Endothelial cell (in vitro differentiated cells): ENCODE measurements around the gene LRIG1. TPM values are rescaled to one million over a fixed set of nuclear protein-coding genes. Genes with fewer than 3 reads are reported as not detected.
A peak's percentile ranks its signal among the peaks of the same experiment; 100 is the strongest.

Experiments
- DNase-seq: peaks from one replicate; pipeline ENCODE4 v3.0.0; 2021; ENCODE audit warnings: low spot score
- H3K27ac Mint-ChIP-seq: one replicate; pipeline ENCODE4 v1.8.0; 2021; ENCODE audit warnings: mixed read lengths, inconsistent platforms; ENCODE audit not compliant: unreplicated experiment
- H3K27me3 Mint-ChIP-seq: one replicate; pipeline ENCODE4 v1.8.0; 2021; ENCODE audit warnings: mild to moderate bottlenecking, moderate library complexity, mixed read lengths, inconsistent platforms; ENCODE audit not compliant: unreplicated experiment
- H3K36me3 Mint-ChIP-seq: one replicate; pipeline ENCODE4 v1.8.0; 2021; ENCODE audit warnings: mild to moderate bottlenecking, low read depth, mixed read lengths, inconsistent platforms; ENCODE audit not compliant: unreplicated experiment
- H3K4me1 Mint-ChIP-seq: one replicate; pipeline ENCODE4 v1.8.0; 2021; ENCODE audit warnings: mild to moderate bottlenecking, mixed read lengths, inconsistent platforms; ENCODE audit not compliant: unreplicated experiment
- H3K4me3 Mint-ChIP-seq: one replicate; pipeline ENCODE4 v1.8.0; 2021; ENCODE audit warnings: mild to moderate bottlenecking, mixed read lengths, inconsistent platforms; ENCODE audit not compliant: unreplicated experiment
- H3K9me3 Mint-ChIP-seq: one replicate; pipeline ENCODE4 v1.8.0; 2021; ENCODE audit warnings: mixed read lengths, inconsistent platforms; ENCODE audit not compliant: unreplicated experiment
- CTCF ChIP-seq: fragments of 200-600 bp; sonication (generic); IDR thresholded peaks from one replicate; pipeline ENCODE4 v1.5.0; 2021; ENCODE audit warnings: antibody characterized with exemption; ENCODE audit not compliant: unreplicated experiment
- total RNA-seq: library from RNA; stranded (reverse); fragmentation: NEBNext Ultra II Directional; extraction: Animal tissue kit (Norgen Biotek cat#: 25700); gene quantifications from one replicate; pipeline ENCODE4 v1.2.1, GENCODE V29; 2021; ENCODE audit not compliant: unreplicated experiment

The LRIG1 gene
- total RNA-seq, 1 donor from 2014 or later = 25.1 TPM

DNA sequence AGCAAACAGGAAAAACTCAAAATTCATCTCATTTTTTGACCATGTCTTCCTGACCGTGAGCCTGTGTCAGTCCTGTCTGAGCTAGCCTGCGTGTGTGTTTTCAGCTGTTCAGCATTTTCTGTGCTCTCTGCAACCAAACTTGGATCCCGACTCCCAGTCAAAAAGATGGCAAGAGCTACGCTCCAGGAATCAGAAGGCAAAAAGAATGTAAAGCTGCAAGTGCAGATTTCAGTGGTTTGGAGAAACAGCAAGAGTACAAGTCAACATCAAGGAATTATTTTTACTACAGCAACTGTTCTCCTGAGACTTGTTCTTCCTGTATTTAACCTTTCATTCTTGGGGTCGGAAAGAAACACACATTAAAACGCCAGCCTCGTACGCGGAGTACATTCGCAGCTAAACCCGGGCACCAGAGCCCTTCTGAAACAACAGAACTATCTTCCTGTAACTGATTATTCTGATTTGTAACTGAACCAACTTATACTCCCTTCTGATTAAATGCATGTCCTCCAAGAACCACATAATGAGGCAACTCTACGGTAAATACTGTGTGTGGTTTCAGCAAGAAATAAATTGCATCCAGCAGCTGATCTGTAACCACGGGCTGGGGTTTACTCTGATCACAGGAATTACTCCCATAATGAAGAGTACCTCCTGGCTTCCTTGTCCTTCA is 107.4 kb downstream of the LRIG1 start:
- no peaks in the 10 kb centered on the region for H3K9me3 Mint-ChIP-seq
- peaks cover 14% of the 10 kb centered on the region for H3K27me3 Mint-ChIP-seq
- peaks cover 24% of the 10 kb centered on the region for H3K36me3 Mint-ChIP-seq
- H3K4me1 Mint-ChIP-seq = peaks cover 6% of the 10 kb centered on the region
- no peak for DNase-seq
- no peak overlapping the region for H3K27ac Mint-ChIP-seq
- no peak for TF ChIP-seq CTCF
- H3K4me3 Mint-ChIP-seq = no peak overlapping the region

DNA sequence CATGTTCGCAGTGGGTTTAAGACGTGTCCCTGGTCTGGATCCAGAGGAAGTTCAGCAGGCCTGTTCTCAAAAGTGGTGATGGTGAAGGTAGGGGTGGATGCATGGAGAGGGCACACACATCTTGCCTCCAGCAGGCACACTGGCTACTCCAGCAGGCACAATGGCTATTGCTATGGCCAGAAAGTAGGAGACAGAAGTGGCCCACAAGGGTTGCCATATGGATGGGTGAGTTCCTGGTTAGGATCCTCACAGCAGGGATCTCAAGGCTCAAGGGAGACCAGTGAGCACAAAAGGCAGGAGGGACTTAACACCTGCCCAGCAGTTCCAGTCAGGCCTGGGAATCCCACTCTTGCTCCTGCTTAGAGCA is 107.9 kb downstream of the LRIG1 start:
- H3K27ac Mint-ChIP-seq = no peak overlapping the region

DNA sequence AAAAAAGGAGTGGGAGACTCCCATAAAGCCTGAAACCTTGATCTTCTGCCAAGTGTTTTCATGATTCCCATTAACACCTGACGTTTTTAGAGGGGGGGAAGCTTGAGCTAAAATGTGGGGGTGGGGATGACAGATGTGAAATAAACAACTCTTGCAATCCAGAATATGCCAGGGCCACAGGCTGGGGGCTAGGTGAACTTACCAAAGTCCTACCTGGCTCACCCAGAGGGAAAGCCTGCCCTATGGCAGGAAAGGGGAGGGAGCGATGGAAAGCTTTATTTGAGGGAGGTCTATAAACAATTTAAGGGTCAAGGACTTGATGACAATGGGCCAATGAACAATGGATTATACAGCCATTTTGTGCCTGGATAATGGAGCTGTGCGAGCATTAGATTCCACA is 108.3 kb downstream of the LRIG1 start:
- no peak for DNase-seq
- Mint-ChIP-seq H3K4me1 (peaks cover 6% of the 10 kb centered on the region), H3K36me3 (peaks cover 16% of the 10 kb centered on the region), H3K27ac (no peak overlapping the region), H3K9me3 (no peaks in the 10 kb centered on the region), H3K27me3 (peaks cover 9% of the 10 kb centered on the region), H3K4me3 (peak overlapping the region; percentile 40)
- no peak for TF ChIP-seq CTCF

More for the DNA sequence above, 107.9 kb downstream of the LRIG1 start:
- Mint-ChIP-seq H3K4me3 (peak overlapping the region; percentile 40), H3K36me3 (peaks cover 19% of the 10 kb centered on the region), H3K27me3 (peaks cover 13% of the 10 kb centered on the region), H3K4me1 (peaks cover 6% of the 10 kb centered on the region), H3K9me3 (no peaks in the 10 kb centered on the region)
- DNase-seq = no peak
- TF ChIP-seq CTCF = no peak

DNA sequence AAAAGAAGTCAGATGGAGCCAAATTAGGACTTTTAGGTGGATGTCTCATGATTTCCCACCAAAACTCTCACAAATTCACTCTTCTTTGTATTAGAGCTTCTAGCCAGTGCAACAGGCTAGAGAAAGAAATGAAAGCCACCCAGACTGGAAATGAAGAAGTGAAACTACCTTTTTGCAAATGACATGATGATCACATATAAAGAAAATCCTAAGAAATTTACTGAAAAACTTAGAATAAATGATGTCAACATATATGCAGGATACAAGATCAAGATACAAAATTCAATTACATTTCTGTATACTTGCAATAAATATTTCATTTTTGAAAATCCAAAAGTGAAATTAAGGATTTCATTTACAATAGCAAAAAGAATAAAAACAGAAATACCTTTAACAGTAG is 110.8 kb downstream of the LRIG1 start:
- H3K27me3 Mint-ChIP-seq = peaks cover 6% of the 10 kb centered on the region
- no peak for TF ChIP-seq CTCF
- no peaks in the 10 kb centered on the region for H3K9me3 Mint-ChIP-seq
- H3K4me1 Mint-ChIP-seq = peaks cover 6% of the 10 kb centered on the region
- H3K36me3 Mint-ChIP-seq = peaks cover 15% of the 10 kb centered on the region
- H3K4me3 Mint-ChIP-seq = no peak overlapping the region
- no peak for DNase-seq
- no peak overlapping the region for H3K27ac Mint-ChIP-seq

- Mint-ChIP-seq H3K27ac (no peak overlapping the region), H3K27me3 (peaks cover 11% of the 10 kb centered on the region), H3K4me3 (no peak overlapping the region), H3K36me3 (peaks cover 34% of the 10 kb centered on the region), H3K9me3 (no peaks in the 10 kb centered on the region), H3K4me1 (no peaks in the 10 kb centered on the region)
- DNase-seq = no peak
- no peak for TF ChIP-seq CTCF
These were observed 113.7 kb downstream of the LRIG1 start for GRCh38 chr3:66386925-66387650.
